Measurements from ENCODE around the gene BANK1.

BANK1 gene
- 0 to 1.5 (median 0.17) reads per million in 3 donors for total RNA-seq

GRCh38 chr4:101790521-101791181, at the start of gene BANK1:
TSS of gene BANK1 (plus strand) at chr4:101790730. CDS start at chr4:101790881, 151 bp downstream.
- no peak for DNase-seq

GRCh38 chr4:101753721-101754120, 36.8 kb upstream of the BANK1 start:
- Histone ChIP-seq H3K9me3 (ENCODE audit: control insufficient read depth, low read length) (no peaks in the 10 kb centered on the region), H3K27ac (ENCODE audit: insufficient read depth, low read length, poor library complexity, severe bottlenecking) (no peak overlapping the region), H3K4me3 (ENCODE audit: insufficient read depth, low read depth, low read length, poor library complexity, severe bottlenecking) (no peak overlapping the region), H3K4me1 (ENCODE audit: control insufficient read depth, insufficient read depth, low read length, poor library complexity, severe bottlenecking) (no peaks in the 10 kb centered on the region), H3K36me3 (ENCODE audit: control insufficient read depth, insufficient read depth, low read length) (no peaks in the 10 kb centered on the region), H3K27me3 (replicated peaks; ENCODE audit: control insufficient read depth, insufficient read depth, low read length, poor library complexity, severe bottlenecking) (no peaks in the 10 kb centered on the region)
- no peak for DNase-seq

More at GRCh38 chr4:101790521-101791181, at the start of gene BANK1:
- Histone ChIP-seq H3K4me1 (ENCODE audit: control insufficient read depth, insufficient read depth, low read length, poor library complexity, severe bottlenecking) (no peaks in the 10 kb centered on the region), H3K9me3 (ENCODE audit: control insufficient read depth, low read length) (no peaks in the 10 kb centered on the region), H3K4me3 (ENCODE audit: insufficient read depth, low read depth, low read length, poor library complexity, severe bottlenecking) (peak within 1 kb of the TSS; percentile 44), H3K27me3 (replicated peaks; ENCODE audit: control insufficient read depth, insufficient read depth, low read length, poor library complexity, severe bottlenecking) (peaks cover 6% of the 10 kb centered on the region), H3K27ac (ENCODE audit: insufficient read depth, low read length, poor library complexity, severe bottlenecking) (no peak within 1 kb of the TSS), H3K36me3 (ENCODE audit: control insufficient read depth, insufficient read depth, low read length) (no peaks in the 10 kb centered on the region)

GRCh38 chr4:101756181-101756580, 34.3 kb upstream of the BANK1 start:
- Histone ChIP-seq H3K36me3 (ENCODE audit: control insufficient read depth, insufficient read depth, low read length) (no peaks in the 10 kb centered on the region), H3K27ac (ENCODE audit: insufficient read depth, low read length, poor library complexity, severe bottlenecking) (no peak overlapping the region)
- DNase-seq: no peak

GRCh38 chr4:101761405-101761804, 29.1 kb upstream of the BANK1 start:
- Histone ChIP-seq H3K36me3 (ENCODE audit: control insufficient read depth, insufficient read depth, low read length) (no peaks in the 10 kb centered on the region), H3K27me3 (replicated peaks; ENCODE audit: control insufficient read depth, insufficient read depth, low read length, poor library complexity, severe bottlenecking) (no peaks in the 10 kb centered on the region), H3K4me3 (ENCODE audit: insufficient read depth, low read depth, low read length, poor library complexity, severe bottlenecking) (no peak overlapping the region), H3K27ac (ENCODE audit: insufficient read depth, low read length, poor library complexity, severe bottlenecking) (no peak overlapping the region), H3K4me1 (ENCODE audit: control insufficient read depth, insufficient read depth, low read length, poor library complexity, severe bottlenecking) (no peaks in the 10 kb centered on the region), H3K9me3 (ENCODE audit: control insufficient read depth, low read length) (no peaks in the 10 kb centered on the region)
- no peak for DNase-seq

More at GRCh38 chr4:101756181-101756580, 34.3 kb upstream of the BANK1 start:
- H3K9me3 ChIP-seq (ENCODE audit: control insufficient read depth, low read length): no peaks in the 10 kb centered on the region
- H3K27me3 ChIP-seq (replicated peaks; ENCODE audit: control insufficient read depth, insufficient read depth, low read length, poor library complexity, severe bottlenecking): no peaks in the 10 kb centered on the region
- H3K4me3 ChIP-seq (ENCODE audit: insufficient read depth, low read depth, low read length, poor library complexity, severe bottlenecking): no peak overlapping the region
- no peaks in the 10 kb centered on the region for H3K4me1 ChIP-seq (ENCODE audit: control insufficient read depth, insufficient read depth, low read length, poor library complexity, severe bottlenecking)

GRCh38 chr4:101762025-101762424, 28.5 kb upstream of the BANK1 start:
- DNase-seq: no peak
- no peaks in the 10 kb centered on the region for H3K36me3 ChIP-seq (ENCODE audit: control insufficient read depth, insufficient read depth, low read length)
- no peak overlapping the region for H3K4me3 ChIP-seq (ENCODE audit: insufficient read depth, low read depth, low read length, poor library complexity, severe bottlenecking)
- H3K27me3 ChIP-seq (replicated peaks; ENCODE audit: control insufficient read depth, insufficient read depth, low read length, poor library complexity, severe bottlenecking): no peaks in the 10 kb centered on the region
- H3K9me3 ChIP-seq (ENCODE audit: control insufficient read depth, low read length): no peaks in the 10 kb centered on the region
- no peak overlapping the region for H3K27ac ChIP-seq (ENCODE audit: insufficient read depth, low read length, poor library complexity, severe bottlenecking)
- no peaks in the 10 kb centered on the region for H3K4me1 ChIP-seq (ENCODE audit: control insufficient read depth, insufficient read depth, low read length, poor library complexity, severe bottlenecking)

GRCh38 chr4:101762534-101762933, 28.0 kb upstream of the BANK1 start:
- Histone ChIP-seq H3K4me1 (ENCODE audit: control insufficient read depth, insufficient read depth, low read length, poor library complexity, severe bottlenecking) (no peaks in the 10 kb centered on the region), H3K4me3 (ENCODE audit: insufficient read depth, low read depth, low read length, poor library complexity, severe bottlenecking) (no peak overlapping the region), H3K27me3 (replicated peaks; ENCODE audit: control insufficient read depth, insufficient read depth, low read length, poor library complexity, severe bottlenecking) (no peaks in the 10 kb centered on the region), H3K36me3 (ENCODE audit: control insufficient read depth, insufficient read depth, low read length) (no peaks in the 10 kb centered on the region), H3K27ac (ENCODE audit: insufficient read depth, low read length, poor library complexity, severe bottlenecking) (no peak overlapping the region), H3K9me3 (ENCODE audit: control insufficient read depth, low read length) (no peaks in the 10 kb centered on the region)
- no peak for DNase-seq

GRCh38 chr4:101763576-101763975, 27.0 kb upstream of the BANK1 start:
- H3K4me1 ChIP-seq (ENCODE audit: control insufficient read depth, insufficient read depth, low read length, poor library complexity, severe bottlenecking): no peaks in the 10 kb centered on the region
- H3K27ac ChIP-seq (ENCODE audit: insufficient read depth, low read length, poor library complexity, severe bottlenecking): no peak overlapping the region
- no peak overlapping the region for H3K4me3 ChIP-seq (ENCODE audit: insufficient read depth, low read depth, low read length, poor library complexity, severe bottlenecking)
- no peaks in the 10 kb centered on the region for H3K9me3 ChIP-seq (ENCODE audit: control insufficient read depth, low read length)
- no peaks in the 10 kb centered on the region for H3K27me3 ChIP-seq (replicated peaks; ENCODE audit: control insufficient read depth, insufficient read depth, low read length, poor library complexity, severe bottlenecking)
- no peak for DNase-seq
- no peaks in the 10 kb centered on the region for H3K36me3 ChIP-seq (ENCODE audit: control insufficient read depth, insufficient read depth, low read length)

GRCh38 chr4:101774807-101775206, 15.7 kb upstream of the BANK1 start:
- DNase-seq: no peak
- Histone ChIP-seq H3K4me1 (ENCODE audit: control insufficient read depth, insufficient read depth, low read length, poor library complexity, severe bottlenecking) (no peaks in the 10 kb centered on the region), H3K36me3 (ENCODE audit: control insufficient read depth, insufficient read depth, low read length) (no peaks in the 10 kb centered on the region), H3K4me3 (ENCODE audit: insufficient read depth, low read depth, low read length, poor library complexity, severe bottlenecking) (no peak overlapping the region), H3K27ac (ENCODE audit: insufficient read depth, low read length, poor library complexity, severe bottlenecking) (no peak overlapping the region), H3K9me3 (ENCODE audit: control insufficient read depth, low read length) (no peaks in the 10 kb centered on the region), H3K27me3 (replicated peaks; ENCODE audit: control insufficient read depth, insufficient read depth, low read length, poor library complexity, severe bottlenecking) (no peaks in the 10 kb centered on the region)

- Histone ChIP-seq H3K9me3 (ENCODE audit: control insufficient read depth, low read length) (no peaks in the 10 kb centered on the region), H3K27me3 (replicated peaks; ENCODE audit: control insufficient read depth, insufficient read depth, low read length, poor library complexity, severe bottlenecking) (no peaks in the 10 kb centered on the region), H3K4me3 (ENCODE audit: insufficient read depth, low read depth, low read length, poor library complexity, severe bottlenecking) (no peak overlapping the region), H3K4me1 (ENCODE audit: control insufficient read depth, insufficient read depth, low read length, poor library complexity, severe bottlenecking) (no peaks in the 10 kb centered on the region), H3K36me3 (ENCODE audit: control insufficient read depth, insufficient read depth, low read length) (no peaks in the 10 kb centered on the region), H3K27ac (ENCODE audit: insufficient read depth, low read length, poor library complexity, severe bottlenecking) (no peak overlapping the region)
- DNase-seq: no peak
Observed at GRCh38 chr4:101777431-101777830, 13.1 kb upstream of the BANK1 start.

GRCh38 chr4:101780284-101780683, 10.2 kb upstream of the BANK1 start:
- Histone ChIP-seq H3K9me3 (ENCODE audit: control insufficient read depth, low read length) (no peaks in the 10 kb centered on the region), H3K4me1 (ENCODE audit: control insufficient read depth, insufficient read depth, low read length, poor library complexity, severe bottlenecking) (no peaks in the 10 kb centered on the region), H3K27ac (ENCODE audit: insufficient read depth, low read length, poor library complexity, severe bottlenecking) (no peak overlapping the region), H3K27me3 (replicated peaks; ENCODE audit: control insufficient read depth, insufficient read depth, low read length, poor library complexity, severe bottlenecking) (no peaks in the 10 kb centered on the region), H3K36me3 (ENCODE audit: control insufficient read depth, insufficient read depth, low read length) (no peaks in the 10 kb centered on the region), H3K4me3 (ENCODE audit: insufficient read depth, low read depth, low read length, poor library complexity, severe bottlenecking) (no peak overlapping the region)
- DNase-seq: no peak

Data from effector memory CD4-positive, alpha-beta T cell (primary cell).